Panc1 (cell line): ENCODE measurements around the gene HSD3B2. TPM values are rescaled to one million over a fixed set of nuclear protein-coding genes. Genes with fewer than 3 reads are reported as not detected.

Source experiments
- ATAC-seq: fragments of 200-7000 bp; cut with Tn5 transposase; 2 replicates; pipeline ENCODE4 v1.9.1; 2020; ENCODE audit warnings: mild to moderate bottlenecking, moderate library complexity
- BruUV-seq: library from RNA; stranded (reverse); fragments of 400-500 nt; replicated peaks from 2 replicates; lab custom pipeline; 2021; lab: Mats Ljungman, UMichigan
- CTCF ChIA-PET: fragments of 300-600 bp; sonication (Branson Sonifier 250); formaldehyde crosslinking; loops from one replicate; lab custom pipeline; 2022; ENCODE audit warnings: antibody characterized with exemption; lab: Charles Lee
- POLR2A ChIA-PET: fragments of 300-600 bp; sonication (Branson Sonifier 250); formaldehyde crosslinking; loops from one replicate; lab custom pipeline; 2022; ENCODE audit warnings: antibody characterized with exemption; lab: Charles Lee
- DNase-seq: peaks from one replicate; pipeline ENCODE4 v3.0.0-alpha.2; 2010; ENCODE audit warnings: low read depth, low spot score
- H3K27ac ChIP-seq: 2 replicates; pipeline ENCODE4 v1.5.1; 2011; ENCODE audit warnings: mild to moderate bottlenecking, low read length, inconsistent platforms
- H3K27me3 ChIP-seq: fragments of 200-500 bp; sonication (Bioruptor generic); 2 replicates; pipeline ENCODE4 v1.6.0; 2014; ENCODE audit warnings: low read length, inconsistent platforms; ENCODE audit not compliant: control insufficient read depth, insufficient read depth
- H3K36me3 ChIP-seq: fragments of 200-500 bp; sonication (Bioruptor generic); 2 replicates; pipeline ENCODE4 v1.5.1; 2014; ENCODE audit warnings: inconsistent platforms, mild to moderate bottlenecking, low read length, moderate library complexity; ENCODE audit not compliant: control insufficient read depth, insufficient read depth
- H3K4me1 ChIP-seq: 2 replicates; pipeline ENCODE4 v1.5.1; 2011; ENCODE audit warnings: inconsistent platforms, mild to moderate bottlenecking, low read length, moderate library complexity; ENCODE audit not compliant: control insufficient read depth, insufficient read depth
- H3K4me3 ChIP-seq, 2 experiments: 2 replicates each; pipeline ENCODE4 v1.5.1; 2011 to 2012; ENCODE audit warnings: low read depth in 2 of 2, low read length in 2 of 2, mild to moderate bottlenecking in 2 of 2, inconsistent platforms in 1 of 2, moderate library complexity in 1 of 2
- H3K9me3 ChIP-seq: fragments of 200-500 bp; sonication (Bioruptor generic); 2 replicates; pipeline ENCODE4 v1.5.1; 2014; ENCODE audit warnings: low read depth, mild to moderate bottlenecking, inconsistent platforms, low read length, moderate library complexity; ENCODE audit not compliant: control insufficient read depth, insufficient read depth
- POLR2AphosphoS5 ChIP-seq: IDR thresholded peaks from 2 replicates; pipeline ENCODE4 v1.6.1; 2012; ENCODE audit warnings: mild to moderate bottlenecking, low read depth, low read length, moderate library complexity
- SIN3A ChIP-seq: IDR thresholded peaks from 2 replicates; pipeline ENCODE4 v1.6.1; 2012; ENCODE audit warnings: low read depth, mild to moderate bottlenecking, low read length, moderate library complexity, borderline replicate concordance; ENCODE audit not compliant: insufficient read depth
- TCF7L2 ChIP-seq: IDR thresholded peaks from 2 replicates; pipeline ENCODE4 v1.6.1; 2011; ENCODE audit warnings: mild to moderate bottlenecking, low read depth, low read length, inconsistent platforms
- in situ Hi-C: cut with HindIII; loops from 2 replicates; pipeline ENCODE4 v1.10.0; 2016; ENCODE audit warnings: low sequenced_read_pairs, low pct_unique_long_range_greater_than_20kb
- intact Hi-C: fragments of 100-400 bp; cut with micrococcal nuclease; formaldehyde crosslinking; loops from one replicate; pipeline ENCODE4 v1.10.0; 2022; ENCODE audit not compliant: unreplicated experiment
- total RNA-seq: library from RNA; stranded (reverse); gene quantifications from one replicate; pipeline ENCODE4 v1.2.1, GENCODE V29; 2021; ENCODE audit not compliant: unreplicated experiment
- TF ChIP-seq, protein P1 (sequence below), 2 experiments: IDR thresholded peaks; 2 replicates each; pipeline ENCODE4 v1.6.1; 2011 to 2012; ENCODE audit warnings: low read depth in 2 of 2, control low read depth in 1 of 2, low read length in 1 of 2, mild to moderate bottlenecking in 1 of 2, moderate library complexity in 1 of 2; ENCODE audit not compliant: insufficient read depth in 1 of 2
- TF ChIP-seq, protein P2 (sequence below): fragments of 450-650 bp; IDR thresholded peaks from 2 replicates; pipeline ENCODE4 v1.5.1; 2017; ENCODE audit warnings: mild to moderate bottlenecking

Gene HSD3B2
- total RNA-seq, 1 experiment from 2014 or later = 1.2 TPM

DNA sequence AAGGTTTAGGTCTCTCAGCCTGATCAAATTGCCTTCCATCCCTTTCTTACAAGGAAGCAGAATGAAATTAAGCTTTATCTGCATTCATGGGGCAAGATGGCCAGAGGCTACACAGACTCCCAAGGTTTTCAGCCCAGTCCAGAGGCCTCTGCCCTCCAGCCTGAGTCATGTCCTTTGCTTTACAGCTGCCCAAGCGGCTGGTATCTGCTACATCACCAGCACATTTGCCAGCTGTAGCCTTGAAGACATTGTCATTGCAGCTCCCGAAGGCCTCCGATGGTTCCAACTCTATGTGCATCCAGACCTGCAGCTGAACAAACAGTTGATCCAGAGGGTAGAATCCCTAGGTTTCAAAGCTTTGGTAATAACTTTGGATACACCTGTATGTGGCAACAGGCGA is 30.4 kb upstream of the HSD3B2 start:
- DNase-seq (no peak), ATAC-seq (no peak)
- Histone ChIP-seq H3K9me3 (no peaks in the 10 kb centered on the region), H3K27ac (no peak overlapping the region), H3K4me3 (no peak overlapping the region), H3K36me3 (no peaks in the 10 kb centered on the region), H3K27me3 (no peaks in the 10 kb centered on the region), H3K4me1 (no peaks in the 10 kb centered on the region)
- POLR2A ChIA-PET = no interaction called here
- BruUV-seq = no TSS peak
- TF ChIP-seq, protein P1, sequence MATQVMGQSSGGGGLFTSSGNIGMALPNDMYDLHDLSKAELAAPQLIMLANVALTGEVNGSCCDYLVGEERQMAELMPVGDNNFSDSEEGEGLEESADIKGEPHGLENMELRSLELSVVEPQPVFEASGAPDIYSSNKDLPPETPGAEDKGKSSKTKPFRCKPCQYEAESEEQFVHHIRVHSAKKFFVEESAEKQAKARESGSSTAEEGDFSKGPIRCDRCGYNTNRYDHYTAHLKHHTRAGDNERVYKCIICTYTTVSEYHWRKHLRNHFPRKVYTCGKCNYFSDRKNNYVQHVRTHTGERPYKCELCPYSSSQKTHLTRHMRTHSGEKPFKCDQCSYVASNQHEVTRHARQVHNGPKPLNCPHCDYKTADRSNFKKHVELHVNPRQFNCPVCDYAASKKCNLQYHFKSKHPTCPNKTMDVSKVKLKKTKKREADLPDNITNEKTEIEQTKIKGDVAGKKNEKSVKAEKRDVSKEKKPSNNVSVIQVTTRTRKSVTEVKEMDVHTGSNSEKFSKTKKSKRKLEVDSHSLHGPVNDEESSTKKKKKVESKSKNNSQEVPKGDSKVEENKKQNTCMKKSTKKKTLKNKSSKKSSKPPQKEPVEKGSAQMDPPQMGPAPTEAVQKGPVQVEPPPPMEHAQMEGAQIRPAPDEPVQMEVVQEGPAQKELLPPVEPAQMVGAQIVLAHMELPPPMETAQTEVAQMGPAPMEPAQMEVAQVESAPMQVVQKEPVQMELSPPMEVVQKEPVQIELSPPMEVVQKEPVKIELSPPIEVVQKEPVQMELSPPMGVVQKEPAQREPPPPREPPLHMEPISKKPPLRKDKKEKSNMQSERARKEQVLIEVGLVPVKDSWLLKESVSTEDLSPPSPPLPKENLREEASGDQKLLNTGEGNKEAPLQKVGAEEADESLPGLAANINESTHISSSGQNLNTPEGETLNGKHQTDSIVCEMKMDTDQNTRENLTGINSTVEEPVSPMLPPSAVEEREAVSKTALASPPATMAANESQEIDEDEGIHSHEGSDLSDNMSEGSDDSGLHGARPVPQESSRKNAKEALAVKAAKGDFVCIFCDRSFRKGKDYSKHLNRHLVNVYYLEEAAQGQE (IDR thresholded peaks at IDR 0.05; ENCODE audit: insufficient read depth in 1 of 2, low read depth in 2 of 2, low read length in 1 of 2) = no peak
- no peak for TF ChIP-seq TCF7L2
- TF ChIP-seq POLR2AphosphoS5 = no peak
- TF ChIP-seq, protein P2, sequence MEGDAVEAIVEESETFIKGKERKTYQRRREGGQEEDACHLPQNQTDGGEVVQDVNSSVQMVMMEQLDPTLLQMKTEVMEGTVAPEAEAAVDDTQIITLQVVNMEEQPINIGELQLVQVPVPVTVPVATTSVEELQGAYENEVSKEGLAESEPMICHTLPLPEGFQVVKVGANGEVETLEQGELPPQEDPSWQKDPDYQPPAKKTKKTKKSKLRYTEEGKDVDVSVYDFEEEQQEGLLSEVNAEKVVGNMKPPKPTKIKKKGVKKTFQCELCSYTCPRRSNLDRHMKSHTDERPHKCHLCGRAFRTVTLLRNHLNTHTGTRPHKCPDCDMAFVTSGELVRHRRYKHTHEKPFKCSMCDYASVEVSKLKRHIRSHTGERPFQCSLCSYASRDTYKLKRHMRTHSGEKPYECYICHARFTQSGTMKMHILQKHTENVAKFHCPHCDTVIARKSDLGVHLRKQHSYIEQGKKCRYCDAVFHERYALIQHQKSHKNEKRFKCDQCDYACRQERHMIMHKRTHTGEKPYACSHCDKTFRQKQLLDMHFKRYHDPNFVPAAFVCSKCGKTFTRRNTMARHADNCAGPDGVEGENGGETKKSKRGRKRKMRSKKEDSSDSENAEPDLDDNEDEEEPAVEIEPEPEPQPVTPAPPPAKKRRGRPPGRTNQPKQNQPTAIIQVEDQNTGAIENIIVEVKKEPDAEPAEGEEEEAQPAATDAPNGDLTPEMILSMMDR = no peak
- TF ChIP-seq SIN3A = no peak
- intact Hi-C loops (no loop called here), in situ Hi-C loops (no loop called here)
- CTCF ChIA-PET = no interaction called here

DNA sequence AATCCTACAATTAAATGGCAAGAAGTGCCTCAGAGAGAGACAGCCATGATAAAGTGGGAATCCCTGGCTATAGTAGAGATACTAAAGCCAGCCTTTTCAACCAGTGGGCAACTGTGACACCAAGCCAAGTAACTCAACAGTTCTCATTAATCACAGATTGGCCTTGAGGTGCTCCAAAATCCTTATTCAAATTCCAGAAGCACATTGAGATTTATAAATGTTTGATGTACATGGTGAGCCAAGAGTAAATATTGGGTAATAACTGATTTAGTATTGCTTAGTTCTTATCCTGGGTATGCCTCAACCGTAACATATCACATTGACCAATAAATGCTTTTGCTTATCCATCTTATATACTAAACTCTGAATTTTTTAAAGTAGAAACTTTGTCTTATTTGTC is 29.3 kb upstream of the HSD3B2 start:
- no peak for ATAC-seq
- in situ Hi-C loops = no loop called here

More for the DNA sequence above, 29.3 kb upstream of the HSD3B2 start:
- ChIA-PET POLR2A (no interaction called here), CTCF (no interaction called here)
- no peaks in the 10 kb centered on the region for H3K27me3 ChIP-seq
- no peak for DNase-seq
- intact Hi-C loops = no loop called here
- H3K4me1 ChIP-seq = no peaks in the 10 kb centered on the region
- no peaks in the 10 kb centered on the region for H3K9me3 ChIP-seq
- no peaks in the 10 kb centered on the region for H3K36me3 ChIP-seq
- no peak for TF ChIP-seq SIN3A
- TF ChIP-seq, protein P2 = no peak
- no peak for TF ChIP-seq TCF7L2
- TF ChIP-seq POLR2AphosphoS5 = no peak
- TF ChIP-seq, protein P1 (IDR thresholded peaks at IDR 0.05; ENCODE audit: insufficient read depth in 1 of 2, low read depth in 2 of 2, low read length in 1 of 2) = no peak
- H3K27ac ChIP-seq = no peak overlapping the region
- BruUV-seq = no TSS peak
- H3K4me3 ChIP-seq = no peak overlapping the region
